WTC11 (cell line): ENCODE measurements around the gene RSRC1.

ENCODE experiments used
- ATF3 ChIP-seq: sonication (generic); formaldehyde crosslinking; conservative IDR thresholded peaks from 2 replicates; pipeline ENCODE4 v1.8.1; 2022; ENCODE audit warnings: mild to moderate bottlenecking, missing genetic modification reagents
- CREM ChIP-seq: sonication (generic); formaldehyde crosslinking; IDR thresholded peaks from 2 replicates; pipeline ENCODE4 v1.8.1; 2022; ENCODE audit warnings: mild to moderate bottlenecking, missing genetic modification reagents, moderate library complexity
- CTCF ChIP-seq: fragments of 200-600 bp; IDR thresholded peaks from 2 replicates; pipeline ENCODE4 v1.8.0; 2022; ENCODE audit warnings: antibody characterized with exemption
- ELF4 ChIP-seq: sonication (generic); formaldehyde crosslinking; IDR thresholded peaks from 2 replicates; pipeline ENCODE4 v1.8.1; 2022; ENCODE audit warnings: low read depth, mild to moderate bottlenecking, moderate library complexity, missing genetic modification reagents
- FOXP4 ChIP-seq: sonication (generic); formaldehyde crosslinking; IDR thresholded peaks from 2 replicates; pipeline ENCODE4 v1.8.0; 2022; ENCODE audit warnings: mild to moderate bottlenecking, missing genetic modification reagents
- GABPB1 ChIP-seq: sonication (generic); formaldehyde crosslinking; IDR thresholded peaks from 2 replicates; pipeline ENCODE4 v1.8.1; 2023; ENCODE audit warnings: mild to moderate bottlenecking, missing genetic modification reagents
- SP1 ChIP-seq: sonication (generic); formaldehyde crosslinking; conservative IDR thresholded peaks from 2 replicates; pipeline ENCODE4 v1.8.1; 2022; ENCODE audit warnings: missing genetic modification reagents
- ZNF281 ChIP-seq: sonication (generic); formaldehyde crosslinking; IDR thresholded peaks from 2 replicates; pipeline ENCODE4 v1.8.0; 2023; ENCODE audit warnings: mild to moderate bottlenecking, missing genetic modification reagents

DNA sequence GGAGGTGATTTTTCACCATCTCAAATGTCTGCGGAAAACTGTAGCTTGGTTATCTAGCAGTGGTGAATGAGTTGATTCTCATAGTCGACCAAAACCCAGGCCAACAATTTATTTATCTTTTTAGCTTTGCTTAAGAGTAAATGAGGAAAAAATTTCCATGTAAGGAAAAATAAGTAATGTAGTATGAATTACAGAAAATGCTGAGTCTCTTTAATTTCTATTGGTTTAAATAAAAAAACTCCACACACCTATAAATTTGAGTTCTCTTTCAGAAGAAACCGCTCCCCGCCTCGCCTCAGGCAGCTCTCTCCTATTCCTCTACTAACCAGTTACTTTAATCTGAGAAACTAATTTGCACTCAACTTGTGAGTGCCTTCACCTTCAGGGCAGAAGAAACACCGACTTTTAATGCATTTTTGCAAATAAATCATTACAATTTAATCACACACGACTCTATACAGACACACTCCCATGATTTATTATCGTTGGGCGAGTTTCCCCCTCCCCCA is 540 bp upstream of the RSRC1 start:
- TF ChIP-seq ELF4 (CRISPR knock-in tag): no peak
- no peak for TF ChIP-seq CTCF
- no peak for TF ChIP-seq CREM (CRISPR knock-in tag)
- no peak for TF ChIP-seq ZNF281 (CRISPR knock-in tag)
- TF ChIP-seq GABPB1: no peak
- TF ChIP-seq FOXP4 (CRISPR knock-in tag): no peak
- no peak for TF ChIP-seq SP1 (CRISPR knock-in tag)
- no peak for TF ChIP-seq ATF3 (CRISPR knock-in tag)
